ENCODE results near the gene MISFA.

The MISFA gene

DNA sequence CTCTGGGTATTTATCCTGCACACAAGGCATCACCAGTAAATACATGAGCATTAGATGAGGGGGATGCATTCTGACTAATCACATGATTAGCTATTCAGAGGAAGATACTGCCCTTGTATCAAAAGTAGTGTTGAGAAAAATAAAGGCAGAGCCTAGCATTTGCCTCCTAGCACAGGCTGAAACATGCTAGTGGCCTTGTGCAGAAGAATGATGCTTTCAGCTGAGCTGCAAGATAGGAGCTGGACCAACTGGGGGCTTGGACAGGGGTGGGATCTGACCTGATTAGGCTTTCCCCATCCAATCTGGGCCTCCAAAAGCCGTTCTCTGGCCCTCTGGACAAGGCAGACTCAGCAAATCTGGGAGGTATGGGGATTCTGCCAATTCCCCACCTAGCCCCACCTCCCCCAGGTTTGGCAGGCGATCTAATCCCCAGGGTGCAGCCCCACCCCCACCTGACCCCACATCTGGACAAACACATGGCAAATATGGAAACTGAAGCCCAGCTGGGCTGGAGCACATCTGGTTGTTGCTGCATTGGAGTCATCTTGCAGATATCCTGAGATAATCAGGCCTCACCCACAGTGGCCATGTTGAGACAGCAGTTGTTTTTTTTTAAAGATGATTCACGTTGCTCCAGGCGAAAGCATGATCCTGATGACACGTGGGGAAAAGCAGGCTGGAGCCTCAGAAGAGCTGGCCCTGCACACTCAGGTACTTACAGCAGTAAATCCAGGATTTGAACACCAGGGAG, 4.4 kb upstream of the MISFA start:
- no peak overlapping the region for H3K4me3 ChIP-seq (replicated peaks; ENCODE audit: low read depth, low read length)
- TF ChIP-seq, protein P1, sequence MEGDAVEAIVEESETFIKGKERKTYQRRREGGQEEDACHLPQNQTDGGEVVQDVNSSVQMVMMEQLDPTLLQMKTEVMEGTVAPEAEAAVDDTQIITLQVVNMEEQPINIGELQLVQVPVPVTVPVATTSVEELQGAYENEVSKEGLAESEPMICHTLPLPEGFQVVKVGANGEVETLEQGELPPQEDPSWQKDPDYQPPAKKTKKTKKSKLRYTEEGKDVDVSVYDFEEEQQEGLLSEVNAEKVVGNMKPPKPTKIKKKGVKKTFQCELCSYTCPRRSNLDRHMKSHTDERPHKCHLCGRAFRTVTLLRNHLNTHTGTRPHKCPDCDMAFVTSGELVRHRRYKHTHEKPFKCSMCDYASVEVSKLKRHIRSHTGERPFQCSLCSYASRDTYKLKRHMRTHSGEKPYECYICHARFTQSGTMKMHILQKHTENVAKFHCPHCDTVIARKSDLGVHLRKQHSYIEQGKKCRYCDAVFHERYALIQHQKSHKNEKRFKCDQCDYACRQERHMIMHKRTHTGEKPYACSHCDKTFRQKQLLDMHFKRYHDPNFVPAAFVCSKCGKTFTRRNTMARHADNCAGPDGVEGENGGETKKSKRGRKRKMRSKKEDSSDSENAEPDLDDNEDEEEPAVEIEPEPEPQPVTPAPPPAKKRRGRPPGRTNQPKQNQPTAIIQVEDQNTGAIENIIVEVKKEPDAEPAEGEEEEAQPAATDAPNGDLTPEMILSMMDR (IDR thresholded peaks at IDR 0.05; ENCODE audit: low read depth, low read length, missing control alignments) = no peak
- DNase-seq (ENCODE audit: extremely low read depth, low read depth) = peak; percentile 86

DNA sequence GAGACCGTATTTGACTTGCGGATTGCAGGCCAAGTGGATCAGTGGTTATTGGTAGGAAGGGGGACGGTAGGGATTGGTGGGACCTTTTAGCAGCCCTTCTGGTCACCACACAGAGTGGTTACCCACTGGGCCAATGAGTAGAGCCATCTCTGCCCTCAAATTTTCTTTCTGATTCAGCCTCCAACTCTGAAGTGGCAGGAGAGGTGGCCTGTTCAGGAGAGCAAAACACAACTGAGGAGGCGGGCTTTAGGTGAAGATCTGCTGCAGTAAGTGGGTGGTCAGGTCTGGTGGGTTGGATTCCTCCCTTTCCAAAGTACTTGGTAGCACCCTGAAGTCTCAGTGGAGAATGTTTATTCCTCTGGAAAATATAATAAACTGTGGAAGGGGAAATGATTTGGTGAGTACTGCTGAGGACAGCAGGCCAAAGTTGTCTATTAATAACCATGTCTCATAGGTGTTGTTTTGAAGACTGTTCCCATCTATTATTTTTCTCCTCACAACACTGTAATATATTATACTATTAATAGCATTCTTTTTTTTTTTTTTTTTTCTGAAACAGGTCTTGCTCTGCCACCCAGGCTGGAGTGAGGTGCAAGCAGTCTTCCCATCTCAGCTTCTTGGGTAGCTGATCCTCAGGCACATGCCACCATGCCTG, 1.5 kb downstream of the MISFA start:
- H3K4me3 ChIP-seq (replicated peaks; ENCODE audit: low read depth, low read length) = no peak overlapping the region
- DNase-seq (ENCODE audit: extremely low read depth, low read depth) = no peak
- TF ChIP-seq, protein P1 (IDR thresholded peaks at IDR 0.05; ENCODE audit: low read depth, low read length, missing control alignments) = no peak

DNA sequence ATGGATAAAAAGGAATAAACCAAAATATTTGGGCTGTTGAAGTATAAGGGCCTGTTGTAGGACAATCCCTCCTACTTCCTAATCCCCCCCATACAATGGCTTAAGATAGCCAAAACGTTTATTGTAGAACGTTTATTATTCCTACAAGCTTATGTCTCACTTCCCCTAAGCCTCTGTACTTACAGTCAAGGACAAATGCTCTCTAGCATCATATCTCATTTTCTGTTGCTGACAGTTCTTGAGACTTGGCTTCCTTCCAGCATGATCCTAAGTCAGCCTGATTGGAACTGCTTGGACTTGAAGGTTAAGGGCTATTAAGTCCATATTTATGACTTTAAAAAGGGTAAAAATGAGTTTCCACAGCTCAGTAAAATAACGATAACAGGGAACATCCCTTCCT, 8.8 kb downstream of the MISFA start:
- TF ChIP-seq, protein P1 (IDR thresholded peaks at IDR 0.05; ENCODE audit: low read depth, low read length, missing control alignments) = no peak
- DNase-seq (ENCODE audit: extremely low read depth, low read depth) = no peak
- H3K4me3 ChIP-seq (replicated peaks; ENCODE audit: low read depth, low read length) = no peak overlapping the region

DNA sequence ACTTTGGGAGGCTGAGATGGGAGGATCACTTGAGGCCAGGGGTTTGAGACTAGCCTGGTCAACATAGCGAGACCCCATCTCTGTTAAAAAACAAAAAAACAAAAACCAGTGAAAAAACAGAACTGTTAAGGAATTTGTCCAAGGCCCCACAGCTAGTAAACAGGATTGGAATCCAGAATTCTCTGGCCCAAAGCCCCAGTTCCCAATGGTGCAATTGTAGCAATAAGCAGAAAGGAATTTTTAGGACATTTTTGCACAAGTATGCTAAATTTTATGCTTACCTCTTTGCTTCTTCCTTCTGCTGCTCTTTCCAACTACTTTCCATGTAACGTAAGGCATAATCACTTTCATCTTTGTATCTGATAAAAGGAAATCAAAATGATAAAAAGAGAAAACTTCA, 11.6 kb downstream of the MISFA start:
- DNase-seq (ENCODE audit: extremely low read depth, low read depth) = no peak
- no peak overlapping the region for H3K4me3 ChIP-seq (replicated peaks; ENCODE audit: low read depth, low read length)
- TF ChIP-seq, protein P1 (IDR thresholded peaks at IDR 0.05; ENCODE audit: low read depth, low read length, missing control alignments) = no peak

DNA sequence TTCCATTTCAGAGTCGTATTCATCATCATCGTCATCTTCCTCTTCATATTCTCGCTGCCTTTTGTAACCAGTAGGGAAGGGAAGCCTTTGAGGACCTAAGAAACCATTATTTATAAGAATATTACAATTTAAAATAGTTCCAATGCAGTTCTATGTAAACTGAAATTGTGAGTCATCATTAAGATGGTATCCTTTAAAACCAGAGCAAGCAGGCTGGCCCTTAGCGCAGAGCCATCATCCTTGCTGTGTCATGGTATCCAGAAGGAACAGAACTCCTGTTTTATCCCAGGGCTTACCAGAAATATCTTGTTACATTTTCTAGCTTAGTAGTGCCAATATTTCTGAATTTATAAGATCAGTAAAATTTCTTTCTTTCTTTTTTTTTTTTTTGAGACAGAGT, 12.8 kb downstream of the MISFA start:
- H3K4me3 ChIP-seq (replicated peaks; ENCODE audit: low read depth, low read length) = no peak overlapping the region
- no peak for DNase-seq (ENCODE audit: extremely low read depth, low read depth)
- TF ChIP-seq, protein P1 (IDR thresholded peaks at IDR 0.05; ENCODE audit: low read depth, low read length, missing control alignments) = no peak

DNA sequence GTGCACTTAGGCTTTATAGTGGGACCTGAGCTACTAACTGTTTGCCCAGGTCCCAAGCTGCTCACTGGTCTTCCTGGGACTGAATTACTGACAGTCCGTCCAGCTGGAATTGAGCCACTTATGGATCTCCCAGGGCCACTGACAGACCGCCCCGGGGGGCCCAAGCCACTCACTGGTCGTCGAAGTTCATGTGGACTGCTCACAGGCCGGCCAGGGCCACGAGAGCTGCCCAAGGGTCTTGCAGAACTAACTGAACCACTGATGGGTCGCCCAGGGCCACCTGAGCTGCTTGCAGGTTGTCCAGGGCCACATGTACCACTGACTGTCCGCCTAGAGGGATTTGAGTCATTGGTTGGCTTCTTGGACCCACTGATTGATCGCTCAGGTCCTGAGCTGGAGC, 15.1 kb downstream of the MISFA start:
- DNase-seq (ENCODE audit: extremely low read depth, low read depth) = no peak
- TF ChIP-seq, protein P1 (IDR thresholded peaks at IDR 0.05; ENCODE audit: low read depth, low read length, missing control alignments) = no peak
- H3K4me3 ChIP-seq (replicated peaks; ENCODE audit: low read depth, low read length) = no peak overlapping the region

Measured in HFF-Myc (cell line).